ENCODE data around the gene PAX2.

DNA sequence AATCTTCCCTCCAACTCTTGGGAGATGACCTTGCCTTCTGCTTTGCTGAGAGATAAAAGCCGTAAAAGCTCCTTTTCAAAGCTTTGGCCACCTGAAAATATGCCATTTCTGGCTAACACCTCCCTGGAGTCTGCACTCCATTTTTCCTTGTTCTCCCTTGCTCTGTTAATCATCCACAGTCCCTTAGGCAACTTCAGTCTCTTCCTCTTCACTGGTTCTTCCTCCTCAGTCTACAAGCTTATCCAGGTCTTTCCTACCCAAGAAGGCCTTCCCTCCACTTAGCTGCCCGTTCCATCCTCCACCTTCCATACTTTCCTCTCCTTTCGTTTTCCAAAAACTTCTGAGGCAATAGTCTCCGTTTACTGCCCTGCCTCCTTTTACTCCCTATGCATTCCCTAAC lies 30.5 kb downstream of the PAX2 start:
- TF ChIP-seq, protein P1, sequence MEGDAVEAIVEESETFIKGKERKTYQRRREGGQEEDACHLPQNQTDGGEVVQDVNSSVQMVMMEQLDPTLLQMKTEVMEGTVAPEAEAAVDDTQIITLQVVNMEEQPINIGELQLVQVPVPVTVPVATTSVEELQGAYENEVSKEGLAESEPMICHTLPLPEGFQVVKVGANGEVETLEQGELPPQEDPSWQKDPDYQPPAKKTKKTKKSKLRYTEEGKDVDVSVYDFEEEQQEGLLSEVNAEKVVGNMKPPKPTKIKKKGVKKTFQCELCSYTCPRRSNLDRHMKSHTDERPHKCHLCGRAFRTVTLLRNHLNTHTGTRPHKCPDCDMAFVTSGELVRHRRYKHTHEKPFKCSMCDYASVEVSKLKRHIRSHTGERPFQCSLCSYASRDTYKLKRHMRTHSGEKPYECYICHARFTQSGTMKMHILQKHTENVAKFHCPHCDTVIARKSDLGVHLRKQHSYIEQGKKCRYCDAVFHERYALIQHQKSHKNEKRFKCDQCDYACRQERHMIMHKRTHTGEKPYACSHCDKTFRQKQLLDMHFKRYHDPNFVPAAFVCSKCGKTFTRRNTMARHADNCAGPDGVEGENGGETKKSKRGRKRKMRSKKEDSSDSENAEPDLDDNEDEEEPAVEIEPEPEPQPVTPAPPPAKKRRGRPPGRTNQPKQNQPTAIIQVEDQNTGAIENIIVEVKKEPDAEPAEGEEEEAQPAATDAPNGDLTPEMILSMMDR (conservative IDR thresholded peaks at IDR 0.05), result no peak
- TF ChIP-seq EZH2 (IDR thresholded peaks at IDR 0.05; ENCODE audit: low read depth), result no peak

Data from PC-9 (cell line).